ENCODE results near the gene JAK1.

The JAK1 gene

DNA sequence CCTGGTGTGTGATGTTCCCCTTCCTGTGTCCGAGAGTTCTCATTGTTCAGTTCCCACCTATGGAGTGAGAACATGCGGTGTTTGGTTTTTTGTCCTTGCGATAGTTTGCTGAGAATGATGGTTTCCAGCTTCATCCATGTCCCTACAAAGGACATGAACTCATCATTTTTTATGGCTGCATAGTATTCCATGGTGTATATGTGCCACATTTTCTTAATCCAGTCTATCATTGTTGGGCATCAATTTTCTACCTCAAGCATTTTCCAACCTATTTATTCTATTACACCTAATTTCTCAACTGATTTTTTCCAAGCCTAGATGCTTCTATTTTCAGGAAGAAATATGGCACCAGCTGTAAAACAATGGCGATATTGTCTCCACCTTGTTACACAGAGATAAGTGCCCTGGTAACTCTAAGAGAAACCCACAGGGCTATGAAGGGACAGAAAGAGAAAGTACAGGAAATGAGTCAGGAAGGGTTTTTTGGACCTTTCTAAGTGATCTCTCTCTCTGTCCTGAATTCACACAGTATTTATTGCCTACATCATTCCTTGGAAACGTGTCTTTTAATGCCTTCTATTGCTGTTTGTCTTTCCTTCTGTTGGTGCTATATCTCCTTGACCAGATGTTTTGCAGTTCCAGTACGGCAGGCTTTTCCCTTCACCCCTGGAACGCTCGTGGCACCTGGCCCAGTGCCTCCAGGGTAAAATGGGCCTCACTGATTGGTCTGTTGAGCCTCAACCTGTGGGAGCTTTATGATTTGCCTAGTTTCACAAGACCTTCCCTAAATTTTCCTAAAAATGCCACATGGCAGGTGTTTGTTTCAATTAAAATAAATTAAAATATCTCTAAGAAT lies 14.6 kb upstream of the JAK1 start:
- DNase-seq (ENCODE audit: low spot score) = no peak

DNA sequence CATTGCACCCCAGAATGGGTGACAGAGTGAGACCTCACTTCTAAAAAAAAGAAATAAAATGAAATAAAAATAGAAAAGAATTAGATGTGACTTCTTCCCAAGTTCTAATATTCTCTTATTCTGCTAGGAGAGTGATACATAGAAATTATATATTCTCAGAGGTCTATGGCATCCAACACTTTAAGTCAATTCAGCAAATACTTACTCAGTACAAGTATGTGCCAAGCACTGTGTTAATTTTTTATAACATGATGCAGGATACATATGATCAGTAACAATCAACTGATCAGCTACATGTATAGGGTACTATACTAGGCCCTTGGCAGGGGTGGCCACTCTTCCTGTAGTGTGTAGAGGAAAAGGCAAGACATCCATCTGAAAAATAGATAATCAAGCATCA lies 13.0 kb upstream of the JAK1 start:
- no peak for DNase-seq (ENCODE audit: low spot score)

DNA sequence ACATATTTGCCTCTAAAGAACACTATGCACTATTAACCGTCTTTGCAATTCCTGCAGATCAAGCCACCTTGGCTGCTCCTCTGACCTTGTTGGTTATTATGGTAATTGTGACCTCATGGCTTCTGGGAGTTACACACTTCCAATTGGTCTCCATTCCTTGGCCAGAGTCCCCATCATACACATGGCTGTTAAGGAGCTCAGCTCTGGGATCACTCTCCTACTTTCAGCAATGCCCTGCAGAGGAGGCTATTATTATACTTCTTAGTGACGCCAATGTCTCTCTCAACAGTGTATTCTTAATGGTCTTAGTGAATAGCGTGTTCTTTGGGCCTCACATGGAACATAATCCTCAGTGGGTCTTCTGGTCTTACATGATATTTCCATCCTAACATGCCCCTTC lies 10.0 kb upstream of the JAK1 start:
- no peak for DNase-seq (ENCODE audit: low spot score)

DNA sequence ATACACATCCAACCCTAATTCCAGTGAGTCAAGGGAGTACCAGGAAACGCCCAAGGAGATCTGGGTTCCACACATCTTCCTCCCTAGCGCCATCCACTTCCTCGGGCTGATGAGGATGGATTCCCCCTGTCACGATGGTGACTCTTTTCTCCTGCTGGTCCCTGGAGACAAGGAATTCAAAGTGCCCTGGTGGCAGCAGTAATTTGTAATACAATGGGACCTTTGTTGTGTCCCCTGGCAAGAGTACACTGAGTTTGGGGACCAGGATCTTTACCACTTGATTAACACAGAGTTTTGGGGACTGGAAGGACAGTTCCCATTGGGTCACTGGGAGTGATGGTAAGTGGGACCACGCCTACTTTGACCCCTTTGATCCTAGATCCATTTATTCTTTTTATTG lies 9.4 kb upstream of the JAK1 start:
- DNase-seq (ENCODE audit: low spot score) = no peak

DNA sequence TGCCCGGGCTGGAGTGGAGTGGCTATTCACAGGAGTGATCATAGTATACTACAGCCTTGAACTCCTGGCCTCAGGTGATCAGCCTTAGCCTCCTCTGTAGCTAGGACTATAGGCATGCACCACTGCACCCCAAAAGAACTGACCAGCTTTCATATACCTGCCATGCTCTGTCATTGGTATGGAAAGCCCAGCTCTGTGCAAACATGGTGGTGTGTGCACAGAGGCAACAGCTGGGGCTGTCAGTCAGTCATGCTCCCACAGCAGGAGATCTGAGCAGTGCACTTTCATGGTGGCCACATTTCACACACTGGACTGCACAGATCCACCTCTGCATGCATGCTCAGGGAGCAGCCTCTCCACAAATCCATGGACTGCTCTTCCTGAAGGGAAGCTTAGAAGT lies 8.8 kb upstream of the JAK1 start:
- no peak for DNase-seq (ENCODE audit: low spot score)

DNA sequence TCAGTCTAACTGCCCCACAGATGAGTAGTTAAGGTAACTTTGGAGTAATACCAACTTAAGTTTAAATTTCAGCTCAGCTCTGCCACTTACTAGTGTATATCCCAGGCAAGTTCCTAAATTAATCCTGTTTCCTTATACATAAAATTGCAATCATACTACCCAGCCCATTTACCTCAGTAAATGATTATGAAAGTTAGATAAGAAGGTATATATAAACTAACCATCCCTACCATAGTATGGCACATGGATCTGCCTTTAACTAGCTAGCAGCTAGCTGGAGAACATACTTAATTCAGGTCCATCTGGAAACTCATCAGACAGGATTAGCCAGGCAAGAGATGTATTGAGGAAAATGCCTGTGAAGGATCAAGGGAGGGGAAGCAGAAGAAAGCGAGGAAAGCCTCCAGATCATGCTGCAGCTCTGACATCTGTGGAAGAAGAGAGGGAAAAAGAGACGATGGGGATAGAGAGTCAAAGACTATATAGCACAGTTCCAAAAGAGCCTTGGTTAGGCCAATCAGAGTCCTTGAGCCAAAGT lies 8.0 kb upstream of the JAK1 start:
- no peak for DNase-seq (ENCODE audit: low spot score)

DNA sequence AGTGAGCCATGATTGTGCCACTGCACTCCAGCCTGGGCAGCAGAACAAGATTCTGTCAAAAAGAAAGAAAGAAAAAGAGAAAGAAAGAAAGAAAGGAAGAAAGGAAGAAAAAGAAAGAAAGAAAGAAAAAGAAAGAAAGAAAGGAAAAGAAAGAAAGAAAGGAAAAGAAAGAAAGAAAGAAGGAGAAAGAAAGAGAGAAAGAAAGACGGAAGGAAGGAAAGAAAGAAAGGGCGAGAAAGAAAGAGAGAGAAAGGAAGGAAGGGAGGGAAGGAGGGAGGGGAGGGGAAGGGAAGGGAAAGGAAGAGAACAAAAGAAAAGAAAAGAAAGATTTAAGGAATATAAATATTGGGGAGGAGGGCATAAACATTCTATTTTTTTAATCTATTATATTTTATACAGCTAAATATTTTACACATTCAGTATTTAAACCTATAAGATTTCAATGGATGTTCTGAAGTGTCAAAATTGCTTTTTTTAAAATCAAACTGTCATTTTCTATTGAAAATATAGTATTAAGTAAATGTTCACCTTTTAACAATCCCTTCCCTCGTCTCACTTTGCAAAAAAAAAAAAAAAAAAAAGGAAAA lies 6.8 kb upstream of the JAK1 start:
- no peak for DNase-seq (ENCODE audit: low spot score)

DNA sequence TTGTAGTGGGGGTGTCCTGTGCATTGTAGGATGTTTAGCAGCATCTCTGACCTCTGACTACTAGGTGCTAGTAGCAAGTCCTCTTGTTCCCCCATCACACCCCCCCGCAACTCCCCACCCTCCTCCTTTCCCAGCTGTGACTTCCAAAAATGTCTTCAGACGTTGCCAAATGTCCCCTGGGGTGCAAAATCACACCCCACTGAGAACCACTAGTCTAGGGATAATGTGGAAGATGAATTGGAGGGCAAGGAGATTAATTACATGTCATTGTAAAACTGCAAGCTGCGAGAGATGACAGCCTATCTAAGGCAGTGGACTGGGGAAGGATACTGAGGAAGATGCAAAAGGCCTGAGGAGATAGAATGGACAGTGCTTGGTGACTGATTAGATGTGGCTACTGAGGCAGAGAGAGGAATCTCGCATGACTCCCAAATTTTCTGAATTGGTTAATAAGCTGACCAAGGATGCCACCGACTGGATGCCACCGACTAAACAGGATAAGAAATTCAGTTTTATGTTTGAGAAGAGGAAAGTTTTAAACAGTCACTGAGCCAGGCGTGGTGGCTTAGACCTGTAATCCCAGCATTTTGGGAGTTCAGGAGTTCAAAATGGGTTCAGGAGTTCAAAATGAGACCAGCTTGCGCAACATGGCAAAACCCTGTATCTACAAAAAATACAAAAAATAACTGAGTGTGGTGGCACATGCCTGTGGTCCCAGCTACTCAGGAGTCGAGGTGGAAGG lies 3.1 kb upstream of the JAK1 start:
- DNase-seq (ENCODE audit: low spot score) = no peak

DNA sequence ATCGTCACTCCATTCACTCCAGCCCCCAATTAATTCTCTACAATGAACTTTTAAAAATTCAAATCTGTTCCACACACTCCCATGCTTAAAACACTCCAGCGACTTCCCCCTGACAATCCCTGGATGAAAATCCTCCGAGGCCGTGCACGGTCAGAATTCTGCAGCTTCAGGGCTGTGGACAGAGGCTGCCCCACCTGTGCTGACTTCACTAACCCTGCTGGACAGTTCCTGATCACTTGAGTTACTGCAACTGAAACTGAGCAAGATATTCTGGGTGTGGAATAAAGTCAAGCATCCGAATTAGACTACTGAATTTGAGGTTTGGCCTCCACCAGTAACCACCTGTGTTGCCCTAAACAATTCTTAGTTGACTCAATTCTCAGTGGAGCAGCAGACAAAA lies 1.0 kb upstream of the JAK1 start:
- no peak for DNase-seq (ENCODE audit: low spot score)

DNA sequence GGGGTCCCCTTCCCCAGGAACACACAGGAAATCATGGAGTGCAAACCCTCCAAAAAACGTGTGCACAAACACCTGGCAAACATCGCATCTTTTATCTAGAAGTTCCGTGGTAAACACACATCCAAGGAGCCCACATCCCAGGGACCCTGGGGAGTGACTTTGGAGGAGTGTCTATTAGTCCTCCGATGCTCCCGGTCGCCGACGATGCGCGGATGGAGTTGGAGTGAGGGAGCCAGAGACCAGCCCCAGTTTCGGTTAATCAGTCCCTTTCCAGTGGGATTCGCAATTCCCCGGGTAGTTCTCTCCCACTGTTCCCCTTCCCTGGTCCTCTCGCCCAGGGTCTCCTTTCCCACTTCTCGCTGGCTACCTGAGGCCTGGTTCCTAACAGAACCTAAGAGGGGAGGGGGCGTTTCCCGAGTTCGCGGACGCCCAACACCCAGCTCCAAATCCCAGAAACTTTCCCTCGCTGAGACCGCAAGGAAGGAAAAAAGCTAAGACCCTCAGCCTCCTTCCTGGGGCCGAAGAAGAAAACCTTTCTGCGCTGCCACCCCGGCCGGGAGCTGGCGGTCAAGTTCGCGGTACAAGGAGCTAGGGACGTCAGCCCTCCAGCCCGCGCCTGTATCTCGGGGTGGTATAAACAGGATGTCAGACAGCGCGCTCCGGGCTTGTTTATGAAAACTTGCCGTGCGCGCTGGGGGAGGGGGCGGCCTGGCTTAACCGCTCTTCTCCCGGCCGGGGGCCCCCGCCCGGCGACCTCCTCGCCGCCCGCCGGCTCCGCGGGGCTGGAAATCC lies 787 bp downstream of the JAK1 start:
- DNase-seq (ENCODE audit: low spot score) = peak; percentile 65

DNA sequence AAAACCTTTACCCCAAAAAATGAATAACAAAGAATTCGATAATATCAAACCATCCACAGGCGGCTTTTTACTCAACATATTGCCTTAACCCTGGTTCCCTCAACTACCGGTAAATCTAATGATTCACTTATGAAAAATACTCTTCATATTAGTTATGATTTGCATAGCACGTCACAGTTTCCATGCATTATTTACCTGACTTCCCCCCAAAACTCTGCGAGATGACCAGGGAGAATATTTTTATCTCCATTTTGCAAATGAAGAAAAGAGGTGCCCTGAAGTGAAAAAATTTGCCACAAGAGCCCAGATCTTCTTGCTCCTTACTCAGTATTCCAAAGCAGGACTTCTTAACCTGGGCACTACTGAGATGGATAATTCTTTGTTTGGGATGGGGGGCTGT lies 2.9 kb downstream of the JAK1 start:
- DNase-seq (ENCODE audit: low spot score) = no peak

DNA sequence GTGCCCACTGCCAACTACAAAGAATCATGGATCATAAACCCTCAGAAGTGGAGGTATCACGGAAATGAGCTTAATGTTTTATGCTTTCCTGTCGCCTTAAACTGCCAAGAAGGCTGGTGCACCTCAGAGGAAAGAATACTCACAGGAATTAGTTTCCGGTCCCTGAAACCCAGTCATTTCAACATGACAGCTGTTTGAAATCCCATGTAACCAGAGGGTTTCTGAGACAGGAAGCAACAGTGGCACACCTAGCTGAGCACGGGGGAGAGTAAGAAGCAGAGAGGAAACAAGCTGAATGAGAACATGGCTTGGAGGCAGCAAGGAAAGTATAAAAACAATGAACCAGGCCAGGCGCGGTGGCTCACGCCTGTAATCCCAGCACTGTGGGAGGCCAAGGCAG lies 3.9 kb downstream of the JAK1 start:
- peak; percentile 54 for DNase-seq (ENCODE audit: low spot score)

DNA sequence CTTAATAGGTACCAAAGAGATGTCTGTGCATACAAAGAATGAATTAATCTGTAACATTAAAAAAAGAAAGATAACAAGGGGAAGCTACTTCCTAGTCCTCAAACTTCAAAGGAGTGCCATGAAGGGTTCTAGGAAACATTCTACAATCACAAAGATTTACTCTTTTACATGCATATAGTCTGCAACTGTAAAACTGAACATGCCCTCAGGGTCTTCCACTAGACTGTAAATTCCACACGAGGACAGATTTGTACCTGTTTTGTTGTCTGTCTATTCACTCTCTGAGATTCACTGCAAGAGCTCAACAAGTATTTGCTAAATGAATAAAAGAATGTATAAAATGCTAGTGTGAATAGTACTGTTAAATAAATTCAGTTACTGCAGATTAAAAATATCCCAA lies 4.4 kb downstream of the JAK1 start:
- DNase-seq (ENCODE audit: low spot score) = no peak

DNA sequence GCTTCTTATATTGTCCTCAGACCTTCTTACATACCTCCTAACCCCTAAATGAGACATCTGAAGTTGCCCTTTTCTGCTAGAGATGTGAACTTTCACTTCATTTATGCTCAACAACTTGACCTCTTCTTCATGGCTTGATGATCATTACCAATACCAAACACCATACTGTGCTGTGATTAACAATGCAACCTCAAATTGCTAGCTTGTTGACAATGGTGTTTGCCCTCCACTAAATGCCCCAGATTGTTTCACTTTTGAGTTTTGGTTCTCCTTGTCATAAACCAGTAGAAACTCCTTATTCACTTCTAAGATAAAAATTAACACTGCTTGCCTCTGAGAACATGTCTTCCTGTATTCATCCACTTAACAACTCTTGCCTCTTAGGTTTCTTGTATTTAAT lies 5.6 kb downstream of the JAK1 start:
- DNase-seq (ENCODE audit: low spot score) = no peak

DNA sequence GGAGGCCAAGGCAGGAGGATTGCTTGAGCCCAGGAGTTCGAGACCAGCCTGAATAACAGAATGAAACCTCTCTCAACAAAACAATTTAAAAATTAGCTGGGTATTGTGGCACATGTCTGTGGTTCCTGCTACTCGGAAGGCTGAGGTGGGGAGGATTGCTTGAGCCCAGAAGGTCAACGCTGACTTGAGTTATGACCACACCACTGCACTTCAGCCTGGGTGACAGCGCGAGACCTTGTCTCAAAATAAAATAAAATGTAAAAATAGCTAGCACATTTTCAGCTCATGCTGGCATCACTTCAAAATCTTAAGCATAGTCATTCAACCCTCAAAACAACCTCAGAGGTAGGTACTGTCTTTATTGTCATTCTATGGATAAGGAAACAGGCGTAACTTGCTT lies 6.4 kb downstream of the JAK1 start:
- DNase-seq (ENCODE audit: low spot score) = no peak

DNA sequence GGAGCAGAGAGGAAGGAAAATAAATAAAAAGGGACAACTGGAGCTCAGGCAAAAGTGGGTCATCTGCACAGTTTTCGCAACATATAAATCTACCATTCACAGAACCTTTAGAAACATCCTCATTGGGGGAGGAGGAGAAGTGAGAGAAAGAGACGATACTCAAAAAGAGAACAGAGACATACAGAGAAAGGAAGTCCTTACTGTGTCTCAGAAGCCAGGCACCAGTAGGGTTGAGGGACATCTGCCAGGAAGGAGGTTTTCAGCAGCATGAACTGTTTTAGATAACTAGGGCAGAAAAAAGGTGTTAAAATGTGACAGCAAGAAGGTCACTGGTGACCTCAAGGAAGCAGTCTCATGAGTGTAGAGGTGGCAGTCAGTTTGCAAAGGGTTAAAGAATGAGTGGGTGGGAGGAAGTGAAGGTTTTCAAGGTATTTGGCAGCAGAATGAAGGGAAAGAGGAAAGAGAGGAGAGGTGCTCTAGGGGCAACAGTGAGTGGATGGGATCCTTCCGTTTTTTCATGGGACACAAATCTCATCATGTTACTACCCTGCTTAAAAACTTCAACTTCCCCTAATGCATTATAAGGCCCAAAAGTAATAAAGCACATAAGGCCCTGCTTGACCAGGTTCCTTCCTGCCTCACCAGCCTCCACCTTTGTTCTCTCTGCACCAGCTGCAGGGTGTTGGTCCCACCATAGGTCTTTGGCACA lies 9.5 kb downstream of the JAK1 start:
- DNase-seq (ENCODE audit: low spot score) = peak; percentile 37

DNA sequence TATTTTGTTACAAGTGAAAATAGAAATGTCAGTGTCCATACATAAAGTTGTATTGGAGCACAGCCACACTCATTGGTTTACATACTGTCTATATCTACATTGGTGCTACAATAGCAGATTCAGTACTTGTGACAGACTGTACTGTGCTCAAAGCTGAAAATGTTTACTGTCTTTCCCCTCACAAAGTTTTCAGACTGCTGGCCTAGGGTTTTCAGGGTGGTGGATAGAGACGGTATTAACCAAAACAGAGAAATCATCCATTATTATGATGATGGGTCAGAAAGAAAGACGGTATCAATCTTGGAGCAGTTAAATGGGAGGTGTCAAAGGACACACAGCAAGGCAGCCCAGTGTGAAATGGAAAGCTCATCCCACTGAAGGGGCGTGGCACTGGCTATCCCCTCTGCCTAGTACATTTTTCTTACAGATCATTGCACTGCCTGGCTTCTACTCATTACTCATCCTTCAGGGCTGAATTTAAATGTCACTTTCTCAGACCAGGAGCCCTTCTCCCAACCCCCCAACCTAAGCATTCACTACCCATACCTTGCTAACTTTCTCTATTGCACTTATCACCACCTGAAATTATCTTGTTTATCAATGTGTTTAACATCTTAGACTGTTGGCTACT lies 10.2 kb downstream of the JAK1 start:
- DNase-seq (ENCODE audit: low spot score) = no peak

DNA sequence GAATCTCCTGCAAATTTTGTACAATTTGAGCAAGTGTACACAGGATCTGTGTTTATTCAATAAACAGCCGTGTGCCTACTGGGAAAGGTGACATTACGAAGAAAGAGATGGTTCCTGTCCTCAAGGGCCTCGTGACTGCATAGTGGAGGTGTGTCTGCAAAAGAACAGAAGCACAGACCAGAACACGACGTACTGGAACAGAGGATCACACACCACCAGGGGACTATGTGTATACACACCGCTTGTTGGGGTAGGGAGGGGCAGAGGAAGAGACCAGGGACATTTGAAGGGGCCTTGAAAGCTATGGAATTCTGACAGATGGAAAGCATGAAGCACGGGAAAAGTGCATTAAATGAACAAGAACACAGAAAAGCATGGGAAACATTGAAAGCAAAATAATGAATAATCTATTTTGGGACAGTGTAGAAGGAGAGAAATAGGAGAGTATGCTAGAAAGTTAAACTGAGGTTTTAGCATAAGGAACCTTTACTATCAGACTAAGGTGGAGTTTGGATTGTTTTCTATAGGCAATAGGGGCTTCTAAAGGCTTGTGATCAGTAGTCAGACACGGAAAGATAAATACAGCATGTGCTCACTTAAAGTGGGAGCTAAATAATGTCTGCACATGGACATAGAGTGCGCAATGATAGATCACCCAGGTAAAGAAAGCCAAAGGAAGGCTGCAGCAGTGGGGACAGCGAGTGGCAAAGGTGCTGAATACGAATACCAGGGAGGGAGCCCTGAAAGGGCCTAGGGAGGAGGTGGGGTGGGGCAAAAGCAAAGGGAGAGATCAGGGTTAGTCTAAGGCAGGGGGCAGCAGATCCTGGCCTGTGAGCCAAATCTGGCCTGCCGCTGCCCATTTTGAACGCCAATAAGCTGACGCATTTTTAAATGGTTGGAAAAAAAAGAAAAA lies 11.0 kb downstream of the JAK1 start:
- no peak for DNase-seq (ENCODE audit: low spot score)

DNA sequence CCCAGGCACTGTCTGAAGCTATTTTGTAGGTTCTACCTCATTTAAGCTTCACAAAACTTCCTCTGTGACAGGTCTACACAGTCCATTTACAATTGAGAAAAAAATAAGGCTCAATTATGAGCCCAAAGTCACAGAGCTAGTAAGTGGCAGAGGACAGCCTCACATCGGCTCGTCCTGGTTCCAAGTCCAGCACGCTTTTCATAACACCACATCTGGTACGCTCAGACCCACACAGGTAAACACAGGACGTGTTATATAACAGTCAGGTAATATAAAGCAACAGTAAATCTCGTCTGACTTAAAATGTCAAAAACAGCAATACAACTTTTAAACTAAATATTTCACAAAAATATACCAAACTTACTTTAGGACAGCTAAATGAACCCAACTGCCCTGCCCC lies 13.1 kb downstream of the JAK1 start:
- DNase-seq (ENCODE audit: low spot score) = no peak

DNA sequence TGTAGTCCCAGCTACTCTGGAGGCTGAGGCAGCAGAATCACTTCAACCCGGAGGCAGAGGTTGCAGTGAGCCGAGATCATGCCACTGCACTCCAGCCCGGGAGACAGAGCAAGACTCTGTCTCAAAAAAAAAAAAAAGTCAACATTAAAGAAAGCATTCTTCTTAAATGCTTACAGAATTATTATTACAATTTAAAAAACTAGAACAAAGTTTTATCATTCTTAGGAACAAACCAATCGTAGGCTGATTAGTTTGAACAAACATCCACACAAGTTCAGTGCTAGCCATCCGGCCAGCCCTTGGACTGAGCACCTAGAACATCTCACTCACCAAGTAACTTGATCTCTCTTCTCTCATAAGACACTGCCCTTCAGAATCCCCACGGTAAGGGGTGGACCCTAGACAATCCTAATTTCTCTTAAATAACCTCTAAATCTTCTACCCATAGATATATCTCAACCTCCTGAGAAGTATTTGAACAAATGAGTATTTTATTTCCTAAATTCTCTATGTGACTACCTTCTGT lies 16.0 kb downstream of the JAK1 start:
- DNase-seq (ENCODE audit: low spot score) = no peak

Measured in CD4-positive, alpha-beta T cell treated with Interleukin-6 at 100 ng/mL for 8 hours (primary cell).